Tibial nerve (tissue), 3 donors: Measurements from ENCODE around the gene NECAP2.

Experiments
- CTCF ChIP-seq, 5 experiments: fragments of 200-600 bp in 3 of 5; fragments of 450-650 bp in 2 of 5; sonication (generic) in 3 of 5; IDR thresholded peaks; one replicate each; pipeline ENCODE4 v1.5.1; 2016 to 2019; ENCODE audit warnings: antibody characterized with exemption in 5 of 5, mild to moderate bottlenecking in 3 of 5, moderate library complexity in 2 of 5
- POLR2A ChIP-seq, 2 donors: fragments of 450-650 bp; IDR thresholded peaks; one replicate each; pipeline ENCODE4 v1.6.1; 2017; ENCODE audit warnings: antibody characterized with exemption in 2 of 2, mild to moderate bottlenecking in 2 of 2, moderate library complexity in 2 of 2

GRCh38 chr1:16422041-16422440 is 18.5 kb upstream of the NECAP2 start:
- TF ChIP-seq CTCF (IDR thresholded peaks at IDR 0.05) (no peak), POLR2A (IDR thresholded peaks at IDR 0.05) (no peak)
